Measurements from ENCODE around the gene UVRAG.

- TF ChIP-seq POLR2A (IDR thresholded peaks at IDR 0.05; ENCODE audit: low read depth, low read length) (no peak), SMC3 (IDR thresholded peaks at IDR 0.05; ENCODE audit: low read depth, low read length) (no peak), CTCF (conservative IDR thresholded peaks at IDR 0.05; ENCODE audit: low read depth, low read length) (no peak), MXI1 (IDR thresholded peaks at IDR 0.05; ENCODE audit: borderline replicate concordance, low read depth, low read length) (no peak), RAD21 (IDR thresholded peaks at IDR 0.05; ENCODE audit: low read length) (no peak), RFX5 (IDR thresholded peaks at IDR 0.05; ENCODE audit: low read depth, low read length) (no peak), CEBPB (IDR thresholded peaks at IDR 0.05; ENCODE audit: low read depth, low read length) (no peak), RCOR1 (IDR thresholded peaks at IDR 0.05; ENCODE audit: insufficient replicate concordance, low read length) (no peak), USF2 (IDR thresholded peaks at IDR 0.05; ENCODE audit: low read depth, low read length) (no peak), FOS (IDR thresholded peaks at IDR 0.05; ENCODE audit: low read depth, low read length) (no peak), MAFK (IDR thresholded peaks at IDR 0.05; ENCODE audit: low read depth, low read length) (no peak), BHLHE40 (IDR thresholded peaks at IDR 0.05; ENCODE audit: low read depth, low read length) (no peak)
Observed at GRCh38 chr11:75809111-75809510, 5.9 kb upstream of the UVRAG start.

Measured in IMR-90 (cell line).